Suprapubic skin (tissue), 4 donors: ENCODE results near the gene STRADB. TPM values are rescaled to one million over a fixed set of nuclear protein-coding genes. Genes with fewer than 3 reads are reported as not detected.

Experiments
- DNase-seq, 2 donors: peaks; one replicate each; pipeline ENCODE4 v3.0.0-alpha.2; 2019; ENCODE audit warnings: low spot score in 2 of 2
- H3K27ac ChIP-seq: fragments of 200-600 bp; sonication (generic); one replicate; pipeline ENCODE4 v1.5.1; 2019
- H3K27me3 ChIP-seq: fragments of 200-600 bp; sonication (generic); one replicate; pipeline ENCODE4 v1.5.1; 2019
- H3K36me3 ChIP-seq: fragments of 200-600 bp; sonication (generic); one replicate; pipeline ENCODE4 v1.5.1; 2019
- H3K4me1 ChIP-seq: fragments of 200-600 bp; sonication (generic); one replicate; pipeline ENCODE4 v1.5.1; 2019
- H3K4me3 ChIP-seq: fragments of 200-600 bp; sonication (generic); one replicate; pipeline ENCODE4 v1.5.1; 2019; ENCODE audit warnings: mild to moderate bottlenecking
- H3K9me3 ChIP-seq: fragments of 200-600 bp; sonication (generic); one replicate; pipeline ENCODE4 v1.5.1; 2019
- CTCF ChIP-seq, 2 donors: fragments of 200-600 bp in 1 of 2; fragments of 450-650 bp in 1 of 2; sonication (generic) in 1 of 2; IDR thresholded peaks; one replicate each; pipeline ENCODE4 v1.5.1; 2016 to 2019; ENCODE audit warnings: antibody characterized with exemption in 2 of 2, mild to moderate bottlenecking in 1 of 2, moderate library complexity in 1 of 2
- EP300 ChIP-seq: sonication (generic); formaldehyde crosslinking; IDR thresholded peaks from one replicate; pipeline ENCODE4 v1.6.1; 2017; ENCODE audit warnings: antibody characterized with exemption
- POLR2A ChIP-seq, 2 donors: fragments of 450-650 bp; IDR thresholded peaks; one replicate each; pipeline ENCODE4 v1.6.1; 2017; ENCODE audit warnings: antibody characterized with exemption in 2 of 2, mild to moderate bottlenecking in 2 of 2, moderate library complexity in 2 of 2
- POLR2AphosphoS5 ChIP-seq, 3 donors: sonication (generic); formaldehyde crosslinking; IDR thresholded peaks; one replicate each; pipeline ENCODE4 v1.6.1; 2017; ENCODE audit warnings: antibody characterized with exemption in 3 of 3
- WGBS: methylation state at CpG from one replicate; pipeline ENCODE4 v1.1.5; 2018; 5-methylcytosine and 5-hydroxymethylcytosine counted together
- total RNA-seq, 4 donors: library from RNA; depleted of rRNA; stranded (reverse); fragments of >200 nt; gene quantifications; one replicate each; pipeline ENCODE4 v1.1.0, GENCODE V29; 2016

Gene STRADB
- total RNA-seq, 4 donors from 2014 or later = 5.8 to 23.3 (median 9.3) TPM

GRCh38 chr2:201452922-201453643 is 1.5 kb downstream of the STRADB start:
- H3K9me3 ChIP-seq = no peaks in the 10 kb centered on the region
- TF ChIP-seq EP300 (no peak), POLR2A (IDR thresholded peaks at IDR 0.05) (no peak), POLR2AphosphoS5 (IDR thresholded peaks at IDR 0.05) (no peak), CTCF (IDR thresholded peaks at IDR 0.05) (no peak)
- H3K27ac ChIP-seq = no peak overlapping the region
- H3K27me3 ChIP-seq = no peaks in the 10 kb centered on the region
- peaks cover 29% of the 10 kb centered on the region for H3K4me1 ChIP-seq
- H3K4me3 ChIP-seq = no peak overlapping the region
- no peaks in the 10 kb centered on the region for H3K36me3 ChIP-seq
- no peak for DNase-seq
- WGBS = 82% methylated on average over 6 of the region's 6 CpGs

GRCh38 chr2:201458381-201458780 is 6.8 kb downstream of the STRADB start:
- DNase-seq = no peak

GRCh38 chr2:201460532-201460931 is 9.0 kb downstream of the STRADB start:
- TF ChIP-seq POLR2A (IDR thresholded peaks at IDR 0.05) (no peak), POLR2AphosphoS5 (IDR thresholded peaks at IDR 0.05) (no peak), CTCF (IDR thresholded peaks at IDR 0.05) (no peak), EP300 (no peak)
- no peak overlapping the region for H3K27ac ChIP-seq
- H3K9me3 ChIP-seq = peaks cover 5% of the 10 kb centered on the region
- no peak overlapping the region for H3K4me3 ChIP-seq
- no peak for DNase-seq
- H3K4me1 ChIP-seq = no peaks in the 10 kb centered on the region
- 100% methylated on average over 1 of the region's 1 CpG for WGBS
- no peaks in the 10 kb centered on the region for H3K27me3 ChIP-seq
- H3K36me3 ChIP-seq = peaks cover 52% of the 10 kb centered on the region

More at GRCh38 chr2:201458381-201458780, 6.8 kb downstream of the STRADB start:
- H3K4me1 ChIP-seq = no peaks in the 10 kb centered on the region
- H3K27me3 ChIP-seq = no peaks in the 10 kb centered on the region
- H3K4me3 ChIP-seq = no peak overlapping the region
- TF ChIP-seq EP300 (no peak), POLR2A (IDR thresholded peaks at IDR 0.05) (no peak), POLR2AphosphoS5 (IDR thresholded peaks at IDR 0.05) (no peak), CTCF (IDR thresholded peaks at IDR 0.05) (no peak)
- no peak overlapping the region for H3K27ac ChIP-seq
- H3K36me3 ChIP-seq = peaks cover 37% of the 10 kb centered on the region
- peaks cover 5% of the 10 kb centered on the region for H3K9me3 ChIP-seq

- DNase-seq = no peak
- Histone ChIP-seq H3K36me3 (peaks cover 41% of the 10 kb centered on the region), H3K4me1 (no peaks in the 10 kb centered on the region), H3K27me3 (no peaks in the 10 kb centered on the region), H3K27ac (no peak overlapping the region), H3K4me3 (no peak overlapping the region), H3K9me3 (peaks cover 5% of the 10 kb centered on the region)
- WGBS = no CpG with 5 or more reads among the region's 1 CpG
- TF ChIP-seq CTCF (IDR thresholded peaks at IDR 0.05) = no peak
- TF ChIP-seq POLR2AphosphoS5 (IDR thresholded peaks at IDR 0.05) = no peak
- TF ChIP-seq EP300 = no peak
- TF ChIP-seq POLR2A (IDR thresholded peaks at IDR 0.05) = no peak
Measured at GRCh38 chr2:201464547-201464946, 13.0 kb downstream of the STRADB start.

- no peak for DNase-seq
- peak overlapping the region; percentile 19 for H3K27ac ChIP-seq
- no peaks in the 10 kb centered on the region for H3K27me3 ChIP-seq
- no peak overlapping the region for H3K4me3 ChIP-seq
- no peaks in the 10 kb centered on the region for H3K4me1 ChIP-seq
- H3K36me3 ChIP-seq = peaks cover 38% of the 10 kb centered on the region
- H3K9me3 ChIP-seq = peaks cover 5% of the 10 kb centered on the region
- TF ChIP-seq POLR2AphosphoS5 (IDR thresholded peaks at IDR 0.05) (no peak), EP300 (no peak), POLR2A (IDR thresholded peaks at IDR 0.05) (no peak), CTCF (IDR thresholded peaks at IDR 0.05) (no peak)
- whole genome bisulfite sequencing = 80% methylated on average over 2 of the region's 2 CpGs
Measured at GRCh38 chr2:201465524-201465971, 14.0 kb downstream of the STRADB start.
